OCI-LY7 (cell line): ENCODE data around the gene SCFD2.
"Not testable (repeated sequence)": the region's sequence is repeated elsewhere in the genome, so short reads cannot be mapped to it uniquely, and the experiment has no call there.

ENCODE experiments used
- EZH2phosphoT487 ChIP-seq: fragments of 200-600 bp; sonication (generic); IDR thresholded peaks from 2 replicates; pipeline ENCODE4 v1.6.1; 2018; ENCODE audit warnings: low read depth, borderline replicate concordance, mild to moderate bottlenecking, mixed run types, antibody characterized with exemption, low read length, moderate library complexity, mixed read lengths
- TF ChIP-seq, protein P1 (sequence below): fragments of 200-600 bp; sonication (generic); conservative IDR thresholded peaks from 2 replicates; pipeline ENCODE4 v1.5.1; 2014; ENCODE audit warnings: mild to moderate bottlenecking, antibody characterized with exemption, low read length, moderate library complexity, mixed read lengths

DNA sequence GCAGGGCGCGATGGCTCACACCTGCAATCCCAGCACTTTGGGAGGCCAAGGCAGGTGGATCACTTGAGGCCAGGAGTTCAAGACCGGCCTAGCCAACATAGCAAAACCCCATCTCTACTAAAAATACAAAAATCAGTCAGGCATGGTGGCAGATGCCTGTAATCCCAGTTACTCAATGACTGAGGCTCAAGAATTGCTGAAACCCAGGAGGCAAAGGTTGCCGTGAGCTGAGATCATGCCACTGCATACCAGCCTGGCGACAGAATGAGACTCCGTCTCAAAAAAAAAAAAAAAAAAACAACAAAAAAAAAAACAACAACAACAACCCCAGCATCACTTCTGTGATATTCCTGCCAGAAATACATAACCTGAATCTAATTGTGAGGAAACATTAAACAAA lies 30.9 kb downstream of the SCFD2 start:
- TF ChIP-seq, protein P1, sequence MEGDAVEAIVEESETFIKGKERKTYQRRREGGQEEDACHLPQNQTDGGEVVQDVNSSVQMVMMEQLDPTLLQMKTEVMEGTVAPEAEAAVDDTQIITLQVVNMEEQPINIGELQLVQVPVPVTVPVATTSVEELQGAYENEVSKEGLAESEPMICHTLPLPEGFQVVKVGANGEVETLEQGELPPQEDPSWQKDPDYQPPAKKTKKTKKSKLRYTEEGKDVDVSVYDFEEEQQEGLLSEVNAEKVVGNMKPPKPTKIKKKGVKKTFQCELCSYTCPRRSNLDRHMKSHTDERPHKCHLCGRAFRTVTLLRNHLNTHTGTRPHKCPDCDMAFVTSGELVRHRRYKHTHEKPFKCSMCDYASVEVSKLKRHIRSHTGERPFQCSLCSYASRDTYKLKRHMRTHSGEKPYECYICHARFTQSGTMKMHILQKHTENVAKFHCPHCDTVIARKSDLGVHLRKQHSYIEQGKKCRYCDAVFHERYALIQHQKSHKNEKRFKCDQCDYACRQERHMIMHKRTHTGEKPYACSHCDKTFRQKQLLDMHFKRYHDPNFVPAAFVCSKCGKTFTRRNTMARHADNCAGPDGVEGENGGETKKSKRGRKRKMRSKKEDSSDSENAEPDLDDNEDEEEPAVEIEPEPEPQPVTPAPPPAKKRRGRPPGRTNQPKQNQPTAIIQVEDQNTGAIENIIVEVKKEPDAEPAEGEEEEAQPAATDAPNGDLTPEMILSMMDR: not testable (repeated sequence)
- not testable (repeated sequence) for TF ChIP-seq EZH2phosphoT487
